NCI-H1092 treated with DMSO at 0.1 percent for 48 hours (cell line): ENCODE measurements around the gene MYH13.

Experiments used
- DNase-seq: peaks from one replicate; lab custom pipeline; 2025; lab: John Stamatoyannopoulos, UW

MYH13 gene

DNA sequence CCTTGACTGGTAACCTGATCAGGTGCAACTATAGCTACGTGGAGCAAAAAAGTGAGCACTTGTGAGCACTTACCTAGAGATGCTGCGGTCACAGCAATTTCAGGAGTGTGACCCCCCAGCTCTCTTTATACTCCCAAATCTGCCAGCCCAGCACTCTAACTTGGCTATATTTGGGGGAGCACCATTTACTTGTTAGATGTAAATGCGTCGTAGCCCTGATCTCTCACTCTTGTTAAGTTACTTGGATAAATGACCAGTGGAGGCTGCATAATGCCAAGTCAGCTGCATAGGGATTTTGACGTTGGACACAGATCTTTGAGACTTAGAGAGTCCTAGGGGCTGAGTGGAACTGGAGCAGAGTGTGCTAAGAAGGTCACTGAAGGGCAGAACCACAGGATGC is at the start of gene MYH13:
Gene MYH13, minus strand, starts transcription at position 101 of the 400 bp plus-strand sequence. CDS start 8,476 bp downstream, outside the sequence.
- DNase-seq = no peak

DNA sequence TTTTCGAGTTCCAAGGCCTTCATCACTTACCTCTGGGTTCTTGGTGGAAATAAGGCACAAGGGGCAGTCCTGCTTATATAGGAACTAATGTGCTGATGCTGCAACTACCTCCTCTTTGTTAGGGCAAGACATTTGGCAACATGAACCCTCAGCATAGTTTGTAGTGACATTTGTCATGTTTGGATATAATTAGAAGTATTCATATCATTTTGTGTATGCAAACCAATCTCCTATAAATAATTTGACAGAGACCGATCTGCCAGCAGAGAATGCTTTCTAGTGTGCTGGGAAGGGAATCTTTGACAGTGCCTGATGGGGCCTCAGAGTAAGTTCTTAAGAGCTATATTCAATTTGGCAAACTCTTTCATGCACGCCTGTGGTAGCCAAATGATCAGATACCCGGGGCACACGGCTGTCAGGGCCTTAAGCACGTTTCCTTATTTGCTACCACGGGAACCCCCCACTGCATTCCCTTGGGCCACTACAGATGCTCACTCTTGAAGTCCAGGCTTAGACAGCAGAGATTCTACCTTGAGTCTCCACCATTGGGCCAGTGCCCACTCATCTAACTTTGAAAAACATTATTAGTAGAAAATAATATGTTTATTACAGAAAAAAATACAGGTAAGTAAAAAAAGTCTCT is 49.2 kb upstream of the MYH13 start, which contains the start of gene MYH8:
Gene MYH8, minus strand, starts transcription at position 51 of the 643 bp plus-strand sequence. CDS start 1,723 bp downstream, outside the sequence.
- DNase-seq = no peak

DNA sequence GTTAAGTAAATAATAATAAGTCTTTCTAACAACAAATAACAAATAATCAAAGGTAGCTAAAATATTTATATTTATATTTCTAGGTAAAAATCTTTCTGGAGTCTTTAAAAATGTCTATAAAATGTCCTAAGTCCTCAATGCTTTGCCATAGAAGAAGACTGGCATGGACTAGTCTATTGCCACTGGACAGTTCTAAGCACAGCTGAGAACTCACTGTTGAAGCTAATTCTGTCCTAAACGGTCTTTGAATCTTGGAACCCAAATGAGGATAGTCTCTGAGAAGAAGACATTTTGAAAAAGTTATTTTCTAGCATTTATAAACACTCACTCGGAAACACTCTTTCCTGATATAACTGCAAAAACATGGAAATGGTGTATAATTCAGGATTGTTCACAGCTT is 48.4 kb upstream of the MYH13 start:
- DNase-seq = no peak

DNA sequence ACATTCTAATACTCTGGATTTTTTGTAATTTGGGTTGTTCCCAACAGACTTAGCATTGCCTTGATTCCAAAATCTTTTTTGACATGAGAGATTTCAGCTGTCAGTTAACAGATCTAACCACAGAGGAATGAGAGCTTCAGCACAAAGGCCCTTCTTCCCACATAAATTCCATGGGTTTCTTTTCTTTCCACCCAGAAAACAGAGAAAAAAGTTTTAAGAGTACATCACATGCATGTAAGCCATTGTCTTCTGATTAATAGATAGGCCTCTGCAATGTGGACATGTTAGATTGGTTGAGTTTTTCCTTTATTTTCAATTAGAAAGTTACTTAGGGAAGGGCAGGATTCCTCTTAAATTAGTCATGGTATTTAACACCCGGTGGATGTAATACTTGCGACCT is 48.0 kb upstream of the MYH13 start:
- DNase-seq = no peak

DNA sequence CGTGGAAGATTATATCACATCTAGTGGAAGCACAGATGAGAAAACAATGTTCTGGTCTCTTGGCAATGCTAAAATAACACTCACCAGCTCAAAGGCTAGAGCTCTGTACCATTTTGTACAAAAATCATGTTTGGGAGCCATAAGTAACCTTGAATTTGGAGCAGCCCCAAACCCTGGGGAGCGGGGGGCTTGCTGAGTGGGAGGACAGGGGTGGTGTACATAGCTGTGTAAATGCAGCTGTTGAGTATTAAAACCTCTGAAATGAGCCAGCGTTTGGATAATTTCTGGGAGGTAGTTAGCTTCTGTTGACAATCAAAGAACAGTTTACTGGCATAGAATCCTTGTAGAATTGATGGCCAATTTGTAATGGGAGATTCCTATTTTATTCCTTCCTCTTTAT is 44.6 kb upstream of the MYH13 start:
- DNase-seq = no peak

DNA sequence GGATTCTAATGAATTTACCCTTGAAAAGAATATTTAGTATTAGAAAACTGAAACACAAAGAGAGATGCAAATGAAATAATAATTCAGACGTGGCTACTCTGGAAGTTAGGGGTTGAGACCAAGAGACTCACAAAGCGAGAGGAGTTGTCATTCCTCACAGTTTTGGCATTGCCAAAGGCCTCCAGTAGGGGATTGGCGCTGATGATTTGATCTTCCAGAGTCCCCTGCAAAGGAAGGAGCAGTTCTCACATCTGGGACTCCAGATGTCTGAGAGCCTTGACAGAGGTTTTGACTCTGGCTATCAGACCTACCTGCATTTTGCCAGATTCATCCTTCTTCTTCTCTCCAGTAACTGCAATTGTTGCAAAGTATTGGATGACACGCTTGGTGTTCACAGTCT is 42.4 kb upstream of the MYH13 start:
- no peak for DNase-seq

DNA sequence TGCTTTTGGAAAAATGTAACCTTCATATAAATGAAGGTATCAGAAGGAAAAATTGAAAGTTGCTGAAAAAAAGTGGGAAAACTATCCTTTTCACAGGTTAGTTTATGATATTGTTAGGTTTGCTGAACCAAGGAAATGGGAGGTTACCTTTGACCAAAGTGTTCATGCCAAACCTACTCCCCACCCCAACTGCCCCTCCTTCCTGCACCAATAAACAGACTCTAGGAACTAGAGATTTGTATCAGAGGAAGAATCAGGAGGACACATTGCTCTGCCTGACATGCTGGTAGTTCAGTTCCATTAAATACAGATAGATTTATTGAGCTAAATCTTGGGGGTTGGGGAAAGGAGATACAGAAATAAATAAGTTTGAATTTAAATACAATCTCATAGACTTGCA is 30.8 kb upstream of the MYH13 start:
- DNase-seq = no peak

DNA sequence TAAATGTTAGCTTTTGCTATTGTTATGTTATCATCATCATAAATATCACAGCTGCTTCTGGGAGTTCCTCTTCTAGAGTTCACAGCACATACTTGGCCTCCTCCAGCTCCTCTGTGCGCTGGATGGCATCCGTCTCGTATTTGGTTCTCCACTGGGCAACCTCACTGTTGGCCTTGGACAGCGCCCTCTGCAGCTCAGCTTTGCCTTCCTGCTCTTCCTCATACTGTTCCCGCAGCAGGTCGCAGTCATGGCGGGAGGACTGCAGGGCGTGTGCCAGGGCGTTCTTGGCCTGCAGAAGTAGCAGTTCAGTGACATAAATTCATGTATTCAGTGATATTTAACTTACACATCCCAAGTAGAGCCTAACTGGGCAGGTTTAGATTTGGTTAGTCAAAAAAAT is 25.5 kb upstream of the MYH13 start:
- no peak for DNase-seq

DNA sequence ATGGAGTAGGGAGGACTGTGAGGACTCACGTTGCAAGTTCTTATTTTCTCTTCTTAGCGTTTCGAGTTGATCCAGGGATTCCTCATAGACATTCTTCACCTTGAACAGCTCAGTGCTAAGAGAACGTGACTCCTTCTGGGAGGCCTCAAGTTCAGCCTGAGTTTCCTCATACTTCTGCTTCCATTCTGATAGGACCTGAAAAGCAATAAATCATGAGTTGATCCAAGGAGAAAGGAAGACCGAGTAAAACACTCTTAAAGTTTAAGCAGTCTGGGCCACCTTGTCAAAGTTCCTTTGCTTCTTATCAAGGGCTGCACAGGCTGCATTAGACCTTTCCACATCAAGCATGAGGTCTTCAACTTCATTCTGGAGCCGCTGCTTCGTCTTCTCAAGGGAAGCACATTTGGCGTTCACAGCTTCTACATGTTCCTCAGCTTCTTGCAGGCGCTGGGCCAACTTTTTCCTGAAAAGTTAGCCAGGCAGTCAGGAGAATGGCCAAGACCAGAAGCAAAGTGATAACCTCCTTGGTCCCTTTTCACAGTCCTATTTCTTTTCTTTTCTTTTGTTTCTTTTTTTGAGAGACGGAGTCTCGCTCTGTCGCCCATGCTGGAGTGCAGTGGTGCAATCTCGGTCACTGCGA is 23.8 kb upstream of the MYH13 start:
- no peak for DNase-seq

DNA sequence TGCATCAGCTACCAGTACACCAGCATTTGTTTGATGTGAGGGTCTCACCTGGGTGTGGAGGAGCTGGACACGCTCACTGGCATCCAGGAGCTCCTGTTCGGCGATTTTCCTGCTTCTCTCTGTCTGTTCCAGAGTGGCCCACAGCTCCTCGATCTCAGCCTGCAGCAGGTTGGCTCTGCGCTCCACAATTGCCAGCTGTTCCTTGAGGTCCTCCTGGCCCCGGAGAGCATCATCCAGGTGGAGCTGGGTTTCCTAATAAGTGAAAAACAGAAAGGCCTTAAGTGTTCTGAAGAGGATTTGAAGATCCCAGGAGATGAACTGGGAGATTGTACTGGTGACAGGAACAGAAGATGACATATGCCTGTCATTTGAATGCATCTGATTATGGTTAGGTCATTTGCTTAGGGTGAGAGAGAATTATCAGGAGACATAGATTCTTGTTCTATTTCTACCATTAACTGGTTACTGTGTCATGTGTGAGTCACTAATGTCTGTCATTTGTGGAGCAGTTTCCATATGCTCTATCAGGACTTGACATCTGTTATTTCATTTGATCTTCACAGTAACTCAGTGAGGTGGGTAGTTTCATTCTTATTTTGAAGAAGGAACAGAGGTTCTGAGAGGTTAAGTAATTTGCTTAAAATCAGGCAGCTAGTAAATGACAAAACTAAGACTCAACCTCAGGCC is 21.5 kb upstream of the MYH13 start:
- no peak for DNase-seq

DNA sequence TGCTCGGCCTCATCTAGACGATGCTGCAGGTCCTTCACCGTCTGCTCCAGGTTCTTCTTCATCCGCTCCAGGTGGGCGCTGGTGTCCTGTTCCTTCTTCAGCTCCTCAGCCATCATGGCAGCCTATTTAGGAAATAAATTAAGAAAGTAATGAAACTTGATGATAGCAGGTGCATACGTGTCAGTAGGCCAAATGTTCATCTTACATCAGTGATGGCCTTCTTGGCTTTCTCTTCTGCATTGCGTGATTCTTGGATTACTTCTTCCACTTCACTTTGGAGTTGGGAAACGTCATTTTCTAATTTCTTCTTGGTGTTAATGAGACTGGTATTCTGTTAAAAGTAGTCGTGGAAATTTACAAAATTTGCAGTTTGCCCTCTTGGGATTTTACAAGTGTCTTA is 20.1 kb upstream of the MYH13 start:
- DNase-seq = no peak

DNA sequence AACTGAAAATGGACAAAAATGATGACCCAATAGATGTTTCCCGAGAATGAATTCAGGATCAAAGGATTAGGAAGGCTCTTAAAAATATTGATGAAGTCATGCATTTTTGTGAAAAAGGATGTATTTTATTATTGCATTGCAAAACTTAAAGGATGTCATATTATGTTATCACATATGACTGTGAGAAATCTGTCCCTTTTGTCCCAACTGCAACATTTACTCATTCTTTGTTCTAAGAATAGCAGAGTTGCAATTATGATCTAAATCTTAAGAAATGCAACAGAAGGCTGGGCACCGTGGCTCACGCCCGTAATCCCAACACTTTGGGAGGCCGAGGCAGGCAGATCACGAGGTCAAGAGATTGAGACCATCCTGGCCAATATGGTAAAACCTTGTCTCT is 13.1 kb upstream of the MYH13 start:
- DNase-seq = no peak

DNA sequence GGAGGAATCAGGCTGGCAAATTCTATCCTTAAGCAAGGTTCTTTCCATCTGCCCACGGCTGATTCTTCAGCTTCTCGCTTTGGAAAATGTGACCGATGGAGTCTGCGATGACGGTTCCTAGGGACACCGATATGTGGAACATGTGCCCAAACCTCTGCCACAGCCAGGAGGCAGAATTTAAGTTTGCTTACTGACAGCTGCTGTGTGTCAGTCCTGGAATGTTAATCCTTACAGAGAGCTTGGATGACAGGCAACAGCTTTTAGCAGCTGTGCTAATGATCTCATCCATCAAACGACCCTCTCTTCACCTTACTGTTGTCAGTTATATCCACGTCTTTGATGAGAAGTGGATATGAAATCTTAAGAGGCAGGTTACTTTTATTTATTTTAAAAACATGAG is 11.4 kb upstream of the MYH13 start:
- DNase-seq = no peak

DNA sequence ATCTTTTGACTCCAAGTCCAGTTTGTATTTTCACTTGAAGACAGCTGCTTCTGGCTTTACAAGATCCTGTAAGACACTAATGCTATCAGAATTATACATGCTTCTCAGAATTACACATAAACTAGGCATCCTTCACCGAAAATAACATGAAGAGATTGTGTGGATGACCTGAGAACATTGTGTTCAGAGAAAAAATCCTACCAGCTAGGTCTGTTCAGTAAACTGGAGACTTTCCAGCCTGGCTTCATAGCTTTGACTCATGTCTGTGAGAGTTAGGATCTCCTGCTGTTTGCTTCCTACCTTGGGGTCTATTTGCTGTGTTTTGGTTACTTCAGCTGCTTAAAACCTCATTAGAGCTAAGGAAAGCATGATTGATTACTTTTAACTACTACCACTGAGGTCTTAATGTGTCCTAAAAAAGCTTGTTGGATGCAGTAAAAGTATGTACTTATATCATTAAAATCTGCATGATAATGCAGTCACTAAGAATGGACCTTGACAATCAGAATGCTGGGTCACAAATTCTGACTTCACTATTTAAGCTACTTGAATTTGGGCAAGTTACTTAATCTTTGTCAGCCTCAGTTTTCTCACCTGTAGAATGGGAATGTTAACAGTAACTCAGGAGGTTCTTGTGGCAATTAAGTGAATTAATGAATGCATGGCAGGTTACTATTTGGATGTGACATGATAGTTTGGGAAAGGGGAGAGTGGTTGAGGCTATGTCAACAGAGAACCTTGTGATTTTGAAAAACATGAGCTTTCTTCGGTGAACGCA is 8.0 kb upstream of the MYH13 start:
- DNase-seq = no peak

DNA sequence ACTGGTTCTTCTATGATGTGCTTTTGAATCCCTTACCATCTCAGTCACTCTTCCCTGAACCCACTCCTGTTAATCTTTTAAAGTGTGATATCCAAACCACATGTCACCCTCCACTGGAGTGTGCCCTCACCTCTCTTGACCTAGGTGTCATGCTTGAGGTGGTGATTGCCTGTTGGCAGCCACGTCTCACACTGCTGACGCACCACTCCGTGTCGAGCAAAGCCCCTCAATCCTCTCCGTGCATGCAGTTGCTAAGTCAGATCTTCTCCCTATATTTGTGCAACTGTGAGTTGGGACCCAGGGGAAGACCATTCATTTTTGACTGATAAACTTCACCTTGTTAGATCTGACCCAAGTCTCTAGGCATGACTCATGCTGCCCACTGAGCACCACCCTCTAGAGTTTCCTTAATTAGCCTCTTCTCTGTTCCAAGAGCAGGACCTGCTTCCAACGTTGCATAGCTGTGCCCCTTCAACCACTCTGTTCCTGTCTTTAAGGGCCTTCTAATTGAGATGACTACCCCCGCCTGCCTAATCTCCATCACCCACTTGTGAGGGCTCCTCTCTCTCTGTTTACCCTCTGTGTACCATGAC is 2.7 kb downstream of the MYH13 start:
- DNase-seq = no peak

DNA sequence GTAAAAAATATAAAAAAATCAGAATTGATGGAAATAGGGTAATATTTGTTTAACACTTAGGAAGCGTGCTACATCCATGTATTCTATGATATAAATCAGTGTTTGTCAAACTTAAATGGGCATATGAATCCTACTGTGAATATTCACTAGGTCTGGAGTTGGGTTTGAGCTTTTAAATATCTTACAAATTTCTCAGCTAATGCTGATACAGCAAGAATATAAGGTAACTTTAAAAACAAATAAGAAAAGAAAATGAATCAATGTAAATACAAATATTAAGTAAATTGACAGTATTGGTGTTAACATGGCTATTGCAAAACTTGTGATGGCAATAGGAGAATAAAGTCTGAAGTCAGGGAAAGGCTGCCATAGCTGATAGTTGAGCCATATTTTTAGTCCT is 3.6 kb downstream of the MYH13 start:
- DNase-seq = no peak

DNA sequence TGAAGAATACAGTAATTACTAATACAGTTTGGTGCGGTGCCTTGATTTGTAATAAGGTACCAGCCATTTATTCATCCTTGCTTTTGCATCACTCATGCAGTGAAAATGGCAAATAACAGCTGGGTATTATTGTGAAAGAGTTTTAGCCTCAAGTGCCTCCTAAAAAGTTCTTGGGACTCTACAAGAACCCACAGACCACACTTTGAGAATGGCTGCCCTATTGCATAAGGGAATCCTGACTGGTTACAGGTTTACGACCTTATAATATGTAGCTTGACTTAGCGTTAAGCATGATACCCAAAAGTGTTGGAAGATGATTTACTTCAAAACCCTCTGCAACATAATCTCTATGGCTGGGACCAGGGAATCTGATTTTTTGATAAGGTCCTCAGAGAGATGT is 4.2 kb downstream of the MYH13 start:
- DNase-seq = no peak

DNA sequence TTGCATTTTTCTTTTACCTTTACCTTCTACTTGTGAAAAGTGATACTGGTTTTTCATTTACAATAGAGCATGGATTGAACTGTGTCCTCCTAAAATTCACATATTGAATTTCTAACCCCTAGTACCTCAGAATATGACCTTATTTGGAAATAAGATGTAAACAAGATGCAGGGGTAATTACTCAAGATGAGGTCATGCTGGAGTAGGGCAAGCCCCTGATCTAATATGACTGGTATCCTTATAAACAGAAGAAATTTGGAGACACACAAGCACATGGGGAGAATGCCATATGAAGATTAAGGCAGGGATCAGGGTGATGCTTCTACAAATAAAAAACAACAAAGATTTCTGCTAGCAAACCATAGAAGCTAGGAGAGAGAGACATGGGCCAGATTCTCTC is 12.2 kb downstream of the MYH13 start:
- no peak for DNase-seq

DNA sequence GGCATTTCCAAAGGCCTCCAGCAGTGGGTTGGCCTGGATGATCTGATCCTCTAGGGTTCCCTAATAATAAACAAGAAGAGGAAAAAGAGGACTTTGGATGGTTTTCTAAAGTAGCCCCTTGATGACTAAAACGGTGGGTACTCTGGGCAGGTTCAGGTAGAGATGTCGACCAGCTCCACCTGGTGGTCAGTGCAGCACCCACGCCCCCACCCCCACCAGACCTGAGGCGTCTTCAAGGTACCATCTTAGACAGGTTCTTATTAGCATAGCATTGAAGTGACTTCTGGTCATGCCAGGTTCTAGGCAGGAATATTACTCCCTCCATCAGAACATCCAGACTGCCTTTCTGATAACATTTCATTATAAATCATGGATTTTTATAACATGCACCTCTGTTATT is 15.0 kb downstream of the MYH13 start:
- no peak for DNase-seq

DNA sequence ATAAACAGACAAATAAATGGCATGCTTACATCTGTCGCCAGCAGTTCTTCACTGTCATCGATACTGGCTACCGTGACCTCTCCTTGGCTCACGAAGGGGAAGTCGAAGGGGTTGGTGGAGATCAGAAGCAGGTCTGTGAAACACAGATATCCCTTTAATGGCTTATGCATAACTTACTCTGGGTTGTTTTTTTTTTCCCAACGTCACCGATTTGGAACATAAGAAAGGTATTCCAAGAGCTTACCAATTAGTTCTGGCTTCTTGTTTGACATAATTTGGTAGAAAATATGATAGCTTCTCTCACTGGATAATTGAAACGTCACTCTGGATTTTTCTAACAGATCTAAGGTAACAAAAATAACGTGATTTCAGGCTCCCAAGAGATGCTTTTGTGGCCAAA is 18.2 kb downstream of the MYH13 start:
- no peak for DNase-seq

DNA sequence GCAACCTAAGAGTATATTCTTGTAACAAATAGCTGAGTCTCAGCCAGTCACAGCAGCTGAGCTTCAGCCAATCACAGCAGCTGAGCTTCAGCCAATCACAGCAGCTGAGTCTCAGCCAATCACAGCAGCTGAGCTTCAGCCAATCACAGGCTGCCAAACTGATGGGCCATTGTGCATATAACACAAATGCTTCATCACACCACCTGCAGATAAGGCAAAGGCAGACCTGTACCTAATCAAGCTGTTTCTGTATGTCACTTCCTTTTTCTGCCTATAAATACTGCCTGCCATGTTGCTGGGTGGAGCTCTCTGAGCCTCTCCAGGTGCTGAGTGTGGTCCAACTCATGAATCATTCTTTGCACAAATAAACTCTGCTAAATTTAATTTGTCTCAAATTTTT is 19.9 kb downstream of the MYH13 start:
- DNase-seq = no peak

DNA sequence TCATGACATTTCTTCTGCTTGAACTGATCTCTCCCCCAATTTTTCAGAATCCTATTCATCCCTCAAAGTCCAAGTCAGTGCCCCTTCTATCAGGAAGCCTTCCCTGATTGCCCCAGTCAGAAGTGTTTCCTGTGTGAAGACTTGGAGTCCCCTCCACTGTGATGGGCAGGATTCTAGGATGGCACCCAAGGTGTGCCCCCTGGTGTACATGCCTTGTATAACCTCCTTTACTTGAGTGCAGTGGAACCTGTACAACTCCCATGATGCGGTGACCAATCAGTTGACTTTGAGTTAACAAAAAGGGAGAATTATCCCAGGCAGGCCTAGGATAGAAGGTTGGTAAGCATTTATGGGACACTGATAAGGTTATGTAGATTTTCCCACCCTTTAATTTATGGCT is 23.4 kb downstream of the MYH13 start:
- DNase-seq = no peak
